ENCODE results near the gene TMEM156.
A peak's percentile ranks its signal among the peaks of the same experiment; 100 is the strongest.
"Not testable (repeated sequence)": the region's sequence is repeated elsewhere in the genome, so short reads cannot be mapped to it uniquely, and the experiment has no call there.

Gene TMEM156

GRCh38 chr4:38990241-38990640, 42.0 kb downstream of the TMEM156 start:
- DNase-seq (ENCODE audit: low spot score): no peak

DNA sequence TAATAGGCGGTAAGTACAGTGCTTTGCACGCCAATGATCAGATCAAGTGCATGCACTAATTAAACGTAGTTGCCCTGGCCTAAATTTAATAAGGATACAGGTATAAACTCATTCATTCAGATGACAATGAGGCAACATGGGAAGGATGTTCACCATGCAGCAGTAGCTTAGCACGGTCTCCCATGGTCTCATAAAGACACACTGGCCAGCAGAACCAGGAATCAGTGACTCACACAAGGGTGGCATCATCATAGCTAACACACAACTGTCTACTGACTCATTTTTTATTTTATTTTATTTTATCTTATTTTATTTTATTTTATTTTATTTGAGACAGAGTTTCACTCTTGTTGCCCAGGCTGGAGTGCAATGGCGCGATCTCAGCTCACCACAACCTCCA, 42.7 kb downstream of the TMEM156 start:
- no peak for DNase-seq (ENCODE audit: low spot score)

GRCh38 chr4:38988353-38988752, 43.9 kb downstream of the TMEM156 start:
- DNase-seq (ENCODE audit: low spot score): not testable (repeated sequence)

- no peak for DNase-seq (ENCODE audit: low spot score)
Measured at GRCh38 chr4:38987491-38987890, 44.7 kb downstream of the TMEM156 start.

DNA sequence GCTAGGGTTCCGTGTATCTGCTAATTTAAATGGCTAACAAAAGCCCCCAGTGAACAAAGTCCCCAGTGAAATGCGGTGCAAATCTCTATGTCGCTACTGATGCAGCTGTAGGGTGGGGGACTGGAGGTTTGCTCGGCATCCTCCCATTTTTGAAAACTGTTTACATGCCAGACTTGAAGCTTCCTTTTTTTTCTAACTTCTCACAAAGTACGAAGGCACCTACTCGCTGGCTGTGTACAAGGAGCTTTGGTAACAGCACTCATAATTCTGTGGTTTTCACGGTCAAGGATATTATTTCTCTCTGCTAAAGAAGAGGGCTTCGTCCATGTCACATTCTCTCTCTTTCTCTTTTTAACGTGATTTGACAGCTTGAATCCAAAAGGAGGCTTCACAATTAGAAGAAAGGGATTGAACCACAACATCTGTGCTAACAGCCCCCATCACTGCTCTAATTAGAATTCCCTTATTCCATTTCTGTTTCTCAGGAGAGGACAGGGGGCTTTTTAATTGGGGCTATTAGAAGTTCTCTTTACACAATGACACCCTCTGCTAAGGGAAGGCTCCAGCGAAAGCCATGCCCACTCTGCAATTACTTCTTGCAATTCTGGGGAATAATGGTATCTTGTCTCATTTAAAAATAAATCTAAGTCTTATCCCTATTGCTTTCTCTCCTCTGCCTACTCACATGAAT, 46.7 kb downstream of the TMEM156 start:
- no peak for DNase-seq (ENCODE audit: low spot score)

DNA sequence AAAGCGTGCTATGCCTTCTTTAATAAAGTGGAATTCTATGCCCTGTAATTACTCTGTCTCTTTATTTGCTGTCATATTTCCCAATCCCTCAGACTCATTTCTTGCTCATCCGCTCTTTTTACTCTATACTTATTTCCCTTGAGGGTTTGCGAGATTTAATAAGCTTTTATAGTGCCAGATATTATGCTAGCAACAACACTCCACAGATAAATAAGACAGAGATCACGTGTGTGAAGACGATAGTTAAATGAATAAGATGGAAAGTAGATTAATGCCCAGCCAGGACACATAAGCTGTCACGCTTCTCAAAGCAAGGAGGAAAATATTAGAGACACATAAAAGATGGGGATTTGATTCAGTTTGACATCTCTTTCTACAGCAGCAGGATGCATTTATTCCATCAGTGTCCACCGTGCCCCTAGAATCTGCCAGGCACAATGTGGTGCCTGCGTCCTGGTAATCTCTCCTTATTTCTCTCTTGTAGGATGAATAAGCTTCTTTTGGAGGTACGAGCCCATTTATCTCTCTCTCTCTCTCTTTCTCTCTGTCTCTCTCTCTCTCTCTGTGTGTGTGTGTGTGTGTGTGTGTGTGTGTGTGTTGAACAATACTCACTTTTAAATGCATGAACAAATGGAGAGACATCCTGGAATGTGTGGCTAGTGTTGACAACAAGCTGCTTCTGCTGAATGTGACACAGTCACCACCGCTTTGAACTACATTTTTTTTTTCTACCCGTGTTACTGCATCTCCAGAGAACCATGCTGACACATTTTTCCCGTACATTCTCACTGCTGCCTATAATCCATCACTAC, 48.2 kb downstream of the TMEM156 start:
- peak; percentile 28 for DNase-seq (ENCODE audit: low spot score)

DNA sequence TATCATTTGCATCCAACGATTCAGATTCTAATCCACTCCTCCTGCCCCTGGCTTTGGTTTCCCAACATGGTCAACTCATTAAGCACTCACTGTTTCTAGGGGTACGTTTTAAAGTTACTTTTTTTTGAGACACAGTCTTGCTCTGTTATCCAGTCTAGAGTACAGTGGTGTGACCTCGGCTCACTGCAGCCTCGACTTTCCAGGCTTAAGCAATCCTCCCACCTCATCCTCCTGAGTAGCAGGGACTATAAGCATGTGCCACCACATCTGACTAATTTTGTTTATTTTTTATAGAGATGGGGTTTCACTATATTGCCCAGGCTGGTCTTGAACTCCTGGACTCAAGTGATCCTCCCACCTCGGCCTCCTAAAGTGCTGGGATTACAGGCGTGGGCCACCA, 48.9 kb downstream of the TMEM156 start:
- no peak for DNase-seq (ENCODE audit: low spot score)

GRCh38 chr4:38982361-38983095, 49.7 kb downstream of the TMEM156 start:
- DNase-seq (ENCODE audit: low spot score): no peak

GRCh38 chr4:38980903-38981676, 51.1 kb downstream of the TMEM156 start:
- no peak for DNase-seq (ENCODE audit: low spot score)

- DNase-seq (ENCODE audit: low spot score): no peak
Measured at GRCh38 chr4:38979511-38980230, 52.5 kb downstream of the TMEM156 start.

DNA sequence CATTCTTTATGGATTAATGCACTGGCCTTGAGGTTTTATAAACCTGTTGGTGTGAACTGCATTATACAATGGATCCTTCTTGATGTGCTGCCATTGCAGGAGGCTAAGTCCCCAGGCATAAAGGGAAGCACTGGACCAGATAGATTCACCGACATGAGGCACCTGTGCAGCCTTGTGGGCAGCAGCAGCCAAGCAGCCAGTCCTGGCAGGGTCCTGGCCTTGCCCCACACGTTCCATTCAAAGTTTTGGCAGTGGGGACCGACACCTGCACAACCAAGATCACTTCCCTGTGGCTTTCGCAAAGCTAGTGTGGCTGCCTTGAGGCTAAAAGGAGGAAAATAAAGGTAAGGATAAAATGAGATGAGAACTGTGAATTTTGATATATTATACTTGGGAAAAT, 53.1 kb downstream of the TMEM156 start:
- no peak for DNase-seq (ENCODE audit: low spot score)

GRCh38 chr4:38976308-38976707, 55.9 kb downstream of the TMEM156 start:
- no peak for DNase-seq (ENCODE audit: low spot score)

DNA sequence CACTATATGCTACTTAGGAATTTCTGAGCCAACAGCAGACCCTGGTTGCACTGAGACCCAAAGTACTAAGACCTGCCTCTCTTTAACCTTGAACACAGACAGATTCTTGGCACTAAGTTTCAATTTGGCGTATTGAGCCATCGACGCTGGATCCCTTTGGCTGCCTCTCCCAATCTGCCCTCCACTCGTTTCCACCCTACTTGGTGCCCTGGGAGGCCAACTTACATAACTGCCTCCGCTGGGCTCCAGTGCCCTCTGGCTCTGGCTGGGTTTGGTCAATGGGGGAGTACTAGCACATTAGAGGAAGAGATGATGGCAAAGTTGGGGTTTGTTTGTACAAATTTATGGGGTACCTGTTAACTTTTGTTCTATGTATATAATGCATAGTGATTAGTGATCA, 63.5 kb downstream of the TMEM156 start:
- no peak for DNase-seq (ENCODE audit: low spot score)

DNA sequence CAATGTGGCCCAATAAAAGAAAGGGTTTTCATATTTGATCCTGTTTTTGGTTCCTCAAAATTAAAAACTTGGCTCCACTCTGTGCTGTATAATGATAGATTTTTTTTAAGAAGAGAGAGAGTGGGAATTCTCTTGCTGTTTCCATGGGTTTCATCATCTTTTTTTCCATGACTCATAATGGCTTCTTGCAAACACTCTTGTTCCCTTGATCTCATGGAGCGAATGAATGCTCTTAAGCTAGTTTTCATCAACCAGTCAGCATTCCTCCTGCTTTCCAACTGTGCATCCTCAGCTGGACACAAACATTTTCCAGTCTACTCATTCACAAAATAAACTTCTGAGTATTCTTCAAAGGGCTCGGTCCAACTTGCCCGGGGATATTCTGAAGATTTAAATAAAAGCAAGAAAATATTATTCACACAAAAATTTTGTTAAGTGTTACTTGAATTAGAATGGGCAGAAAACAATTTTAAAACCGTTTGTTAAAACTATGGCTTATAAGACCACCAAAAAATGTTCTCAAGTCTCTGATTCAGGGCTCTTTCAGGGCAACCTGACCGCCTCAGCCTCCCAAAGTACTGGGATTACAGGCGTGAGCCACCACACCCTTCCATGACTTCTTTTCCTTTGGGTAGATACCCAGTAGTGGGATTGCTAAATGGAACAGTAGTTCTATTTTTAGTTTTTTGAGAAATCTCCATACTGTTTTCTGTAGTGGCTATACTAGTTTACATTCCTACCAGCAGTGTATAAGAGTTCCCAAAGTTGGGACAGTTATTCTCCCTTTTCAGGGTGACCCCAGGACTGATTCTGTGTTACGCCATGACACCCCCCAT, 64.7 kb downstream of the TMEM156 start:
- DNase-seq (ENCODE audit: low spot score): peak; percentile 20

DNA sequence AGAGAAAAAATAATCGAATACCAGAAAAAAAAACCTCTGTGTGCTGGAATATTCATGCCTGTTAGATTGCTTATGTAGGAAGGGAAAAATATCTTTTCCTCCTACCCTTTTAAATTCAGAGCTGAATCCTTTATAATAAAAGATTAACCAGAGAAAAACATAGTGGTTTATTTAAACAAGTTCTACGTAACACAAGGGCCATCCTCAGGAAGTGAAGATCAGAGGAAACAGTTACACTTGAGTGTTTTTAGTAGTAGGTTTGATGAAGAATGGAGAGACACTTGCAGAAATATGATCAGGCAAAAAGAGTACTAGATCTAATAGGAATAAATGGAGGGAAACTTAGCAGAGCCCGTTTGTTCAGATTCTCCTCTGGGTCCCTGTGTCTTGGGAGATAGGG, 66.3 kb downstream of the TMEM156 start:
- no peak for DNase-seq (ENCODE audit: low spot score)

DNA sequence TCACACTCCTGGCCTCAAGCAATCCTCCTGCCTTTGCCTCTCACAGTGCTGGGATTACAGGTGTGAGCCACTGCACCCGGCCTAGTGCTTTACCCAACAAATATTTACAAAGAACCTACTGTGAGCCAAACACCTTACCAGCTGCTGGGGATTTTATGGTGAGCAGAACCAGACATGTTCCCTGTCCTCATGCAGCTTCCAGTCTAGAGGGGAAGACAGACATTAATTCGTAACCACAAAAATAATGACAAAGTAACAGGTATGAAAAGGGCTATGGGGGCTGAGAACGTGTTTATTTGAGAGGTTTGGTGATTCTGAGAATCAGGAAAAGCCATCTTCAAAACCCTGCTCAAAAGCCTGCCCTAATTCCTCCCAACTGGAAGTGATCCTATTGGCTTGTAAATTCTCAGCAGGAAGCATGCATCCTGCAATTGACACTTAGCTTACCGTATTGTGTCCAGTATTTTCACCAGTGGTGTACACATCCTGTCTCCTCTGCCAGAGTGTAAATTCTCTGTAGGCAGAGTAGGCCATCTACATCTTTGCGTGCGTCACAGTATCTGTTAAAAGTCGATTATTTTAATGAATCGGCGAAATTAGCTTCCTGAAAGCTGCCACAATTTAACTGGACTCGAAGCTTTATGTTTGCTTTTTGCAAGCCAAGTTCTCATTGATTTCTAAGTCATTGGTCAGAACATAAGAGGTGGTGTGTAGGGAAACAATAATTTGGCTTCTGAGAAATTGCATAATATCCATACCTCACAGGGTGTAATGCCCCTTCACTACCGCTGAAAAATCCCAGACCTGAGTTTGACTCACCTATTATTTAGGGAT, 67.0 kb downstream of the TMEM156 start:
- DNase-seq (ENCODE audit: low spot score): no peak

GRCh38 chr4:38959248-38959647, 73.0 kb downstream of the TMEM156 start:
- not testable (repeated sequence) for DNase-seq (ENCODE audit: low spot score)

GRCh38 chr4:38958453-38959190, 73.6 kb downstream of the TMEM156 start:
- DNase-seq (ENCODE audit: low spot score): no peak

GRCh38 chr4:38957893-38958292, 74.3 kb downstream of the TMEM156 start:
- no peak for DNase-seq (ENCODE audit: low spot score)

All from Ammon's horn (tissue), 1 donor.